SK-N-SH (cell line): ENCODE results near the gene ACSF3.
"Not testable (repeated sequence)": the region's sequence is repeated elsewhere in the genome, so short reads cannot be mapped to it uniquely, and the experiment has no call there.

Source experiments
- CHD2 ChIP-seq: fragments of 150-350 bp; IDR thresholded peaks from 2 replicates; pipeline ENCODE4 v1.6.1; 2018; ENCODE audit warnings: low read length; ENCODE audit not compliant: partially characterized antibody
- CTCF ChIP-seq: fragments of 200-600 bp; sonication (generic); IDR thresholded peaks from 2 replicates; pipeline ENCODE4 v1.6.1; 2017; ENCODE audit warnings: antibody characterized with exemption, mild to moderate bottlenecking, moderate library complexity
- EP300 ChIP-seq, 2 experiments: IDR thresholded peaks; 2 replicates each; pipeline versions ENCODE4 v1.4.0 to v1.6.1; 2012; ENCODE audit warnings: borderline replicate concordance in 1 of 2, low read depth in 1 of 2, low read length in 1 of 2
- FOXM1 ChIP-seq: IDR thresholded peaks from 2 replicates; pipeline ENCODE4 v1.4.0; 2012; ENCODE audit warnings: low read depth, mild to moderate bottlenecking
- JUND ChIP-seq: IDR thresholded peaks from 2 replicates; pipeline ENCODE4 v1.4.0; 2012
- MAX ChIP-seq: IDR thresholded peaks from 2 replicates; pipeline ENCODE4 v1.4.0; 2012; ENCODE audit warnings: low read depth
- PBX3 ChIP-seq: IDR thresholded peaks from 2 replicates; pipeline ENCODE4; 2012
- POLR2AphosphoS5 ChIP-seq: IDR thresholded peaks from 2 replicates; pipeline ENCODE4 v1.6.1; 2012; ENCODE audit warnings: low read depth, low read length
- RAD21 ChIP-seq: IDR thresholded peaks from 2 replicates; pipeline ENCODE4 v1.6.1; 2012; ENCODE audit warnings: mild to moderate bottlenecking, low read length
- REST ChIP-seq: IDR thresholded peaks from 2 replicates; pipeline ENCODE4 v1.6.1; 2012; ENCODE audit warnings: mild to moderate bottlenecking, low read depth, low read length, moderate library complexity
- RXRA ChIP-seq: IDR thresholded peaks from 2 replicates; pipeline ENCODE4 v1.4.0; 2012; ENCODE audit warnings: low read depth, mild to moderate bottlenecking, borderline replicate concordance
- SIN3A ChIP-seq: IDR thresholded peaks from 2 replicates; pipeline ENCODE4 v1.6.1; 2012; ENCODE audit warnings: low read depth, mild to moderate bottlenecking, low read length, moderate library complexity, borderline replicate concordance
- USF2 ChIP-seq: fragments of 150-350 bp; IDR thresholded peaks from 2 replicates; pipeline ENCODE4 v1.6.1; 2017; ENCODE audit warnings: antibody characterized with exemption, low read length, low read depth, borderline replicate concordance
- YY1 ChIP-seq: IDR thresholded peaks from 2 replicates; pipeline ENCODE4 v1.4.0; 2012; ENCODE audit warnings: low read depth, mild to moderate bottlenecking

- not testable (repeated sequence) for TF ChIP-seq CTCF; JUND; FOXM1; EP300 (IDR thresholded peaks at IDR 0.05; ENCODE audit: borderline replicate concordance in 1 of 2, low read depth in 1 of 2, low read length in 1 of 2); POLR2AphosphoS5; REST; YY1; RXRA; MAX; RAD21; USF2; SIN3A; PBX3; CHD2
Measured at GRCh38 chr16:89068814-89069616, 24.6 kb upstream of the ACSF3 start.
